OCI-LY3 (cell line): ENCODE results near the gene HAUS1.
"Not testable (repeated sequence)": the region's sequence is repeated elsewhere in the genome, so short reads cannot be mapped to it uniquely, and the experiment has no call there.

Experiments
- H2AFZ ChIP-seq: fragments of 200-600, 300-600 bp; shearing (Covaris generic); 2 replicates; pipeline ENCODE4 v1.6.0; 2014; ENCODE audit warnings: antibody characterized with exemption, low read depth, low read length
- H3K27ac ChIP-seq: fragments of 200-600, 300-600 bp; sonication (generic); 2 replicates; pipeline ENCODE4 v1.5.1; 2014; ENCODE audit warnings: mild to moderate bottlenecking, low read length, moderate library complexity, mixed read lengths
- H3K27me3 ChIP-seq: fragments of 200-600, 300-600 bp; sonication (generic); 2 replicates; pipeline ENCODE4 v1.6.1; 2014; ENCODE audit warnings: low read depth, low read length, mixed read lengths
- H3K36me3 ChIP-seq: fragments of 200-600, 300-600 bp; sonication (generic); replicated peaks from 2 replicates; pipeline ENCODE3; 2014; ENCODE audit warnings: low read depth, low read length, mixed read lengths
- H3K4me1 ChIP-seq: fragments of 300-600, 200-600 bp; sonication (generic); 2 replicates; pipeline ENCODE4 v1.6.1; 2014; ENCODE audit warnings: low read length, mixed read lengths
- H3K4me2 ChIP-seq: fragments of 200-600, 300-600 bp; sonication (generic); 2 replicates; pipeline ENCODE4 v1.6.1; 2014; ENCODE audit warnings: low read length, mixed read lengths
- H3K4me3 ChIP-seq: fragments of 300-600, 200-600 bp; sonication (generic); 2 replicates; pipeline ENCODE4 v1.5.1; 2014; ENCODE audit warnings: antibody characterized with exemption, mild to moderate bottlenecking, low read length, moderate library complexity
- H3K79me2 ChIP-seq: fragments of 300-600, 200-600 bp; shearing (Covaris generic); 2 replicates; pipeline ENCODE4 v1.6.1; 2014; ENCODE audit warnings: mild to moderate bottlenecking, low read length, mixed read lengths
- H3K9ac ChIP-seq: fragments of 300-600, 200-600 bp; shearing (Covaris generic); 2 replicates; pipeline ENCODE4 v1.6.0; 2014; ENCODE audit warnings: mild to moderate bottlenecking, low read length, moderate library complexity
- H3K9me3 ChIP-seq: fragments of 200-600, 300-600 bp; shearing (Covaris generic); 2 replicates; pipeline ENCODE4 v1.6.1; 2014; ENCODE audit warnings: low read length, mixed read lengths; ENCODE audit not compliant: insufficient read depth
- H4K20me1 ChIP-seq: fragments of 200-600, 300-600 bp; sonication (generic); 2 replicates; pipeline ENCODE4 v1.6.1; 2016; ENCODE audit warnings: low read length, mixed read lengths; ENCODE audit not compliant: insufficient read depth
- EZH2phosphoT487 ChIP-seq: fragments of 200-600 bp; shearing (Covaris generic); IDR thresholded peaks from 2 replicates; pipeline ENCODE4 v1.6.1; 2018; ENCODE audit warnings: antibody characterized with exemption, mixed run types, low read depth
- TF ChIP-seq, protein P1 (sequence below): fragments of 200-600, 300-600 bp; sonication (generic); IDR thresholded peaks from 2 replicates; pipeline ENCODE4 v1.5.1; 2014; ENCODE audit warnings: antibody characterized with exemption, low read length, low read depth

HAUS1 gene

DNA sequence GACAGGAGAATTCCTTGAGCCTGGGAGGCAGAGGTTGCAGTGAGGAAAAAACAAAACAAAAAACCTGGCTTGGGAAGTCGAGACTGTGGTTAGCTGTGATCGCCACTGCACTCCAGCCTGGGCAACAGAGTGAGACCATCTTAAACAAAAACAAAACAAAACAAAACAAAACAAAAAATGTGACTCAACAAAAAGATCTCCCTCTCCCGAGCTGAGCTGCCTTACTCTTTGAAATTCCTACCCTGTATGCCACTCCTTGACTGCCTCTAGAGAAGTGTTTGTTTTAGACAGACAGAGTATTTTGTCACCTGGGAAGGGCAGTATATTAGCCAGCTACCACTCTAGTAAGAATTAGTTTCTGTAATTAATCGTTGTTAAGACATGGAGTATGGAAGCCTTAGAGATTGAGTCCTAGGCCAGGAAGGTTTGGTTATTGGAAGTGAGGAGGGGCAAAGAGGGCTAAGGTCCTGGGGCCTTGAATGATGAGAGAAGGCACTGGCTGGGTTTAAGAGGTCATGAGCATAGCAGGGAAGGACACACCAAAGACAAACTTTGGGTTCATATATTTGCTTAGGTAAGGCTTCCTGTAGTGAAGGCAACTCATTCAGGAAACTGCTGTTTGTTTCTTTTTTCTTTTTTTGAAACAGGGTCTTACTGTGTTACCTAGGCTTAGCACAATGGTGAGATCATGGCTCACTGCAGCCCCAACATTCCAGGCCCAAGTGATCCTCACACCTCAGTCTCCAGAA, 56.0 kb downstream of the HAUS1 start:
- H3K4me1 ChIP-seq: peaks cover 25% of the 10 kb centered on the region
- H3K79me2 ChIP-seq: no peaks in the 10 kb centered on the region
- H4K20me1 ChIP-seq: no peaks in the 10 kb centered on the region
- H3K9ac ChIP-seq: no peak overlapping the region
- H3K9me3 ChIP-seq: no peaks in the 10 kb centered on the region
- no peak overlapping the region for H2AFZ ChIP-seq
- H3K4me2 ChIP-seq: no peak overlapping the region
- no peak overlapping the region for H3K4me3 ChIP-seq
- peaks cover 10% of the 10 kb centered on the region for H3K36me3 ChIP-seq
- TF ChIP-seq EZH2phosphoT487: no peak
- TF ChIP-seq, protein P1, sequence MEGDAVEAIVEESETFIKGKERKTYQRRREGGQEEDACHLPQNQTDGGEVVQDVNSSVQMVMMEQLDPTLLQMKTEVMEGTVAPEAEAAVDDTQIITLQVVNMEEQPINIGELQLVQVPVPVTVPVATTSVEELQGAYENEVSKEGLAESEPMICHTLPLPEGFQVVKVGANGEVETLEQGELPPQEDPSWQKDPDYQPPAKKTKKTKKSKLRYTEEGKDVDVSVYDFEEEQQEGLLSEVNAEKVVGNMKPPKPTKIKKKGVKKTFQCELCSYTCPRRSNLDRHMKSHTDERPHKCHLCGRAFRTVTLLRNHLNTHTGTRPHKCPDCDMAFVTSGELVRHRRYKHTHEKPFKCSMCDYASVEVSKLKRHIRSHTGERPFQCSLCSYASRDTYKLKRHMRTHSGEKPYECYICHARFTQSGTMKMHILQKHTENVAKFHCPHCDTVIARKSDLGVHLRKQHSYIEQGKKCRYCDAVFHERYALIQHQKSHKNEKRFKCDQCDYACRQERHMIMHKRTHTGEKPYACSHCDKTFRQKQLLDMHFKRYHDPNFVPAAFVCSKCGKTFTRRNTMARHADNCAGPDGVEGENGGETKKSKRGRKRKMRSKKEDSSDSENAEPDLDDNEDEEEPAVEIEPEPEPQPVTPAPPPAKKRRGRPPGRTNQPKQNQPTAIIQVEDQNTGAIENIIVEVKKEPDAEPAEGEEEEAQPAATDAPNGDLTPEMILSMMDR: no peak
- no peak overlapping the region for H3K27ac ChIP-seq
- H3K27me3 ChIP-seq: no peaks in the 10 kb centered on the region

DNA sequence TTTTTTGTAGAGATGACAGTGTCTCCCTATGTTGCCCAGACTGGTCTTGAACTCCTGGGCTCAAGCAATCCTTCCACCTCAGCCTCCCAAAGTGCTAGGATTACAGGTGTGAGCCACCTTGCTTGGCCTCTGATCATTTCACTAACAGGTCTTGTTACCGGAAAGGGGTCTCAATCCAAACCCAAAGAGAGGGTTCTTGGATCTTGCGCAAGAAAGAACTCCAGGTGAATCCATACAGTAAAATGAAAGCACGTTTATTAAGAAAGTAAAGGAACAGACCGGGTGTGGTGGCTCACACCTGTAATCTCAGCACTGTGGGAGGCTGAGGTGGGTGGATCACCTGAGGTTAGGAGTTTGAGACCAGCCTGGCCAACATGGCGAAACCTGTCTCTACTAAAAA, 56.7 kb downstream of the HAUS1 start:
- H3K9ac ChIP-seq, H3K4me2 ChIP-seq, H3K4me3 ChIP-seq, H3K9me3 ChIP-seq, H2AFZ ChIP-seq, H4K20me1 ChIP-seq, H3K79me2 ChIP-seq, H3K27ac ChIP-seq, H3K27me3 ChIP-seq: not testable (repeated sequence)
- Histone ChIP-seq H3K4me1 (peaks cover 19% of the 10 kb centered on the region), H3K36me3 (peaks cover 10% of the 10 kb centered on the region)

DNA sequence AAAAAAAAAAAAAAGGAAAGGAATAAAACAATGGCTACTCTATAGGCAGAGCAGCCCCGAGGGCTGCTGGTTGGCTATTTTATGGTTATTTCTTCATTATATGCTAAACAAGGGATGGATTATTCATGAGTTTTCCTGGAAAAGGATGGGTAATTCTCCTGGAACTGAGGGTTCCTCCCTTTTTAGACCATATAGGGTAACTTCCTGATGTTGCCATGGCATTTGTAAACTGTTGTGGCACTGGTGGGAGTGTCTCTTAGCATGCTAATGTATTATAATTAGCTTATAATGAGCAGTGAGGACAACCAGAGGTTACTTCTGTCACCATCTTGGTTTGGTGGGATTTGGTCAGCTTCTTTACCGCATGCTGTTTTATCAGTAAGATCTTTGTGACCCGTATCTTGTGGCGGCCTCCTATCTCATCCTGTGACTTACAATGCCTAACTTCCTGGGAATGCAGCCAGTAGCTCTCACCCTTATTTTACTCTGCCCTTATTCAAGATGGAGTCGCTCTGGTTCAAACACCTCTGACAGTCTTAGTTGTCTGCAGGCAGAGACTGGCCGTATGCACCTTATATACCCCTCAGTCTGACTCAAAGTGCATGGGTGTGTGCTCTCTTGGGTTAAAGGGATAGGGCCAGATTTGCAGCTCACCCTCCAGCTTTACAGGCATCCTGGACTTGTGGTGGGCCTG, 57.7 kb downstream of the HAUS1 start:
- Histone ChIP-seq H3K27ac (no peak overlapping the region), H3K4me1 (peaks cover 18% of the 10 kb centered on the region), H3K9me3 (no peaks in the 10 kb centered on the region), H3K4me3 (no peak overlapping the region), H3K4me2 (no peak overlapping the region), H3K79me2 (peaks cover 9% of the 10 kb centered on the region; the same call in 1 of the 2 replicates), H3K9ac (no peak overlapping the region), H4K20me1 (no peaks in the 10 kb centered on the region), H3K27me3 (no peaks in the 10 kb centered on the region), H3K36me3 (peaks cover 14% of the 10 kb centered on the region), H2AFZ (no peak overlapping the region)
- TF ChIP-seq EZH2phosphoT487: no peak
- TF ChIP-seq, protein P1: no peak

DNA sequence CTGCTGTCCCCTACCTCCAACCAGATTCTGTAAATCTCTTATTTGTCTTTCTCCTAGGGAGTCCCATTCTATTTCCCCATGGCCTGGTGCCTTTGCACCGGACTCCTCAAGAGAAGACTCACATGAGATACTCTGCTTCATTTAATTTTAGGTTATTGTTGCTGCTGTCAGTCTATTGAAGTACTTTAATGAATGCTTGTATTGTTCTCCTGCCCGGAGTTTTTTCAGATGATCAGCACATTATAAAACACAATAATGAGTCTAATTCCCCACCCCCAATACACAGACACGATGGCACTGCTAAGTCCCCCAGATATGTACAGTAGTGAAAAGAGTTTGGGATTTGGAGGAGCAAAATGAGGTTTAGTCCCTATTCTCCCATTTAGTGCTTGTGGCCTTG, 58.9 kb downstream of the HAUS1 start:
- Histone ChIP-seq H3K27ac (no peak overlapping the region), H3K4me2 (no peak overlapping the region), H3K79me2 (peaks cover 10% of the 10 kb centered on the region; the same call in 1 of the 2 replicates), H3K36me3 (peaks cover 15% of the 10 kb centered on the region), H3K27me3 (no peaks in the 10 kb centered on the region), H3K9me3 (no peaks in the 10 kb centered on the region), H4K20me1 (no peaks in the 10 kb centered on the region), H2AFZ (no peak overlapping the region), H3K4me1 (peaks cover 25% of the 10 kb centered on the region), H3K9ac (no peak overlapping the region), H3K4me3 (no peak overlapping the region)
- TF ChIP-seq EZH2phosphoT487: no peak
- TF ChIP-seq, protein P1: no peak
